NK-92 (cell line): ENCODE measurements around the gene SLC35G2.
"Not testable (repeated sequence)": the region's sequence is repeated elsewhere in the genome, so short reads cannot be mapped to it uniquely, and the experiment has no call there.

Experiments
- DNase-seq: peaks from one replicate; lab custom pipeline; 2025; ENCODE audit not compliant: unreplicated experiment; lab: John Stamatoyannopoulos, UW

The SLC35G2 gene

DNA sequence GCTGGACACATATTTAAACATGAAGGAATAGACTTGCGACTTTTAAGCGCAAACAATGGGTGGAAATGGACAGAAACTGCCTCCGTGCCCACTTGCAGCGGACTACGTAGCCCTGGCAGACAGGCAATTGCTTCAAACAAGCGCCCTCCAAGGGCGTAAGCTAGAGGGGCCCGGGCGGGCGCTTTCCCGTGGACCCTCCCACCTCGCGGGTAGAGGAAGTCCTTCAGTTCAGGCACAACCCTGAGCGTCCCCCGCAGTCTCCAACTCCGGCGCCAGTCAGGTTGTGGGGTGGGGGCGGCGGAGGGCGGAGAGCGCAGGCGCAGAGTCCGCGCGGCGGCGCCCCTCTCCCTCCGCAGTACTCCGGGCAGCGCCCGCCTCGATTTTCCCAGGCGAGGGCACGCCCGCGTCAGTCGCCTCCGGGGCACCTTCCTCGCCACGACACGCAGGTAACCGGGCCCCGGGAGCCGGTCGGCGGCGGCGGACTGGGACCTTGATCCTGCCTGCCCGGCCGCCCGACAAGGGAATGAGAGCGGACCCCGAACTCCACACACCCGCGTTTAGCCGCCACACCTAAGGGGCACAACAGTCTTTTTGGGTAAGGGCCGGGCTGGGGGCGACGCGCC lies at the start of gene SLC35G2:
SLC35G2 (plus strand) TSS at position 358 of the 623 bp plus-strand sequence. CDS start 35,335 bp downstream, outside the sequence.
- no peak for DNase-seq

DNA sequence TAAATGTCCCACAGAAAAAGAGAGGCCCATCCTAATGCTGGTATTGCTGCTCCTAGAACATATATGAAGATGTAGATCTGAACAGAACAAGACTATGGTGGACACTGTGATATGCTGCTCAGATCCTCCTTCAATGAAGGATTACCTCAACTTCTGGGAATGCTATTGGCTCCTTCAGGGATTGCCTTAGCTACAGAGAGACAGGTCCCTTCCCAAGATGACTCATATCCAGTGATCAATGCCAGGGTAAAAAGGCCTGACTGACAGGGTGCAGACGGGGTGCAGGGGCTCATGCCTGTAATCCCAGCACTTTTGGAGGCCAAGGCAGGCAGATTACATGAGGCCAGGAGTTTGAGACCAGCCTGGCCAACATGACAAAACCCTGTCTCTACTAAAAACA lies 46.2 kb upstream of the SLC35G2 start:
- DNase-seq = no peak

DNA sequence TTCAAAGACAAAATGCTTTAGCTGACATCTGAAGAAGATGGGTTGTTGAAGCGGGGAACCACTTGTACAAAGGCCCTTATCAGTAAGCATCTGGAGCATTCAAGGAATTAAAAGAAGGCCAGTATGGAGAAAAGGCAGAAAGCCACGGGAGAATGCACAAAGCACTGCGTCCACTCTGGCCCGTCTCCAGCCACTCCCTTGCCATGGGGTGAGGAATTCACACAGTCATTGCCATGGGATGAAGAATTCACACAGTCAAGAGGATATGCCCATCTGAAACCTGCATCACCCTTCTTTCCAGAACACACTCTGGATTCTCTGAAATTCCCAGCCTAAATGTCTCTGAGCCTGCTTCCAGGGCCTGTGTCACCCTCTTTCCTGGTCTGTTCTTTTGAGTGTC lies 40.1 kb upstream of the SLC35G2 start:
- DNase-seq = no peak

- DNase-seq = no peak
Observed at GRCh38 chr3:136780741-136781140, 38.2 kb upstream of the SLC35G2 start.

DNA sequence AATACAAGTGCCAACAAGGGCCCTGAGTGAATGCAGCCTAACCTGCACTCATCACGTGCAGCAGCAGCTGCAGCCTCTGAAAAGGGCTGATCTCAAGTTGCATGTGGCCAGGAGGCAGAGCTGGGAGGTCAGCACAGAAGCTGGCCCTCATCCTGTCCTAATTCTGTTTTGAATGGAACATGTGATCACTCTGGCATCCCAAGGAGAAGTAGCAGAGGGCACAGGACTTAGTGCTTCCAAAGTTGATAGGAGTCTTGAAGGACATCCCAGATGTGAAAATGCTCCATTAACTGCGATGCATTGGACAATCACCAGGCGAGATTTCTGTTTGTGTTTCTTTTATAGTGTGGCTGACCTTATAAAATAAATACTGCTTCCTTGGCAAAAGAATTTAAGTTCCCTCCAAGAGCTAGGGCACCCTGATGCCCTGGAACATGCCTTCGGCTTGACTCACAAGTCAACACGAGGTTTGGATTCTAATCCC lies 35.2 kb upstream of the SLC35G2 start:
- no peak for DNase-seq

DNA sequence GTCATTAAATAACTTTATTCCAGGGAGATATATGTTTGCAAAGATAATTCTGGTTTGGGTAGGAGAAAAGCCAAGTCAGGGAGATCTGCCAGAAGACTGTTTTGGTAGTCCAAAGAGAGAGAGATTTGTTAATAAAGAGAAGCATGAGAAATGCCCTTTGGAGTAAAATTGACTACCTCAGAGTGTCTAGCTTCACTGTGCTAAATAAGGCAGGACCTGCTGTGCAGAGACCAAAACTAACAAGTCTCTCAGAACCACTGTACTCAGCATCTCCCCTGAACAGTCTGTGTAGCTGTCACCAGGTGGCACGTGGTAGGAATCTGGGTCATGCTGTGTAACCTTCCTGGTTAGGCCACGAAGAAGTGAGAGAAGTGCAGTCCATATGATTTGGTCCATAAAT lies 31.6 kb upstream of the SLC35G2 start:
- no peak for DNase-seq

DNA sequence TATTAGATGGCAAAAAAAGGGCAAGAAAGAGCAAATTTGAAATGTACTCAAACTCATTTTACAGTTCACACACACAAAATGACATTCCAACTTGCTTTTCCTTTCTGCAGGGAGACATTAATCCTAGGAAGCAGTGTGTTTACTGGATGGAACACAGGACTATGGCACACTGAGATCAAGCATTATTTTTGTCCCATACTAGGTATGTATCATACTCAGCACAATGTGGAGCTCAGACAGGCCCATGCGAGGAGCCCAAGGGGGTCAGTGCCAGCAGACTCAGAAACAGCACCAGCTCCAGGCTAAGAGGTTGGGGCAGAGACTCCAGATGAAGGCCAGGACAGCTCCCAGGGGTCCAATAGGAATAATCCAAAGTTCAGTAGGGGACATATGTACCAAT lies 30.8 kb upstream of the SLC35G2 start:
- DNase-seq = no peak

DNA sequence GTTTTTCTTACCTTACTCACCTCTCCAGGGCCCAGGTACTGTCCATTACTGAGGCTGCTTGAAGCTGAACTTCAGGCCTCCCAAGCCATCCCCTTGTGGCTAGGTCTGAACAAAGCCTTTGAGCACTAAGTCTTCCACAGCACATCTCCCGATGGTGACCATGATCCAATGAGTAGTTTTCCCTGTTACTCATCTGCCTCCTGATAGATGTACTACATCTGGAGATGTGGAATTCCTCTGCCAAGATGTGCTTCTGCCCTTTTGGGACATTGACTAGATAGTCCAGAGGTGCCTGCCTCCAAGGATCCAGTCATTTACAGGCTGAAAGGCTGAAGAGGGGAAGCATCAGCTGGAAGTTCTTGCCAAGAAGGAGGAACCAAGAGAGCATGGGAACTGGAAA lies 28.9 kb upstream of the SLC35G2 start:
- DNase-seq = no peak

GRCh38 chr3:136790786-136791185 lies 28.1 kb upstream of the SLC35G2 start:
- no peak for DNase-seq

- DNase-seq = no peak
Observed at GRCh38 chr3:136792556-136793330, 26.2 kb upstream of the SLC35G2 start.

DNA sequence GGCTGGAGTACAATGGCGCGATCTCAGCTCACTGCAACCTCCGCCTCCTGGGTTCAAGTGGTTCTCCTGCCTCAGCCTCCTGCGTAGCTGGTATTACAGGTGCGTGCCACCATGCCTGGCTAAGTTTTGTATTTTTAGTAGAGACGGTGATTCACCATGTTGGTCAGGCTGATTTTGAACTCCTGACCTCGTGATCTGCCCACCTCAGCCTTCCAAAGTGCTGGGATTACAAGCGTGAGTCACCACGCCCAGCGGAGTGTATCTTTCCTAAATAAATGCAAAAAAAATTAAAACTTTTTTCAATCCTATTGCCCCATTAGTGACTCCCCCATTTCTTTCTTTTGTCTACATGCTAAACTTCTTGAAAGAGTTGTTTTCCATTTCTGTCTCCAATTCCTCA lies 17.8 kb upstream of the SLC35G2 start:
- DNase-seq = not testable (repeated sequence)

GRCh38 chr3:136802481-136802996 lies 16.4 kb upstream of the SLC35G2 start:
- no peak for DNase-seq

DNA sequence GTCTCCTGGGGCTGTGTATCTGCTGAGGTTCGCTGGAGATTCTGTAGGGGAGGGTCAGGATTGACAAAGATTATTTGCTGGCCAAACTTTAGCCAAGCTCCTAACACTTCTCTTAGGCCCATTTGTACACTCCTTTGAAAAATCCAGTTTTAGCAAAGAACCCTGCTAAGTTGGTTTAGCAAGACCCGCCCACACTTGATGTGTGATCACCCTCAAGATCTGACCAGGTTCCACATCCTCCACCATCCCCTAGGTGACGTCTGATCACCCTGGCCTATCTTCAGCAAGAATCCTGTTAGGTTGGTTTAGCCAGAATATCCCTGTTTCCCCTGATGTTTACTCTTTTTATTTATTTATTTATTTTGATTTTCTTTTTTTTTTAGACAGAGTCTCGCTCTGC lies 14.8 kb upstream of the SLC35G2 start:
- no peak for DNase-seq

GRCh38 chr3:136804813-136805212 lies 14.1 kb upstream of the SLC35G2 start:
- no peak for DNase-seq

DNA sequence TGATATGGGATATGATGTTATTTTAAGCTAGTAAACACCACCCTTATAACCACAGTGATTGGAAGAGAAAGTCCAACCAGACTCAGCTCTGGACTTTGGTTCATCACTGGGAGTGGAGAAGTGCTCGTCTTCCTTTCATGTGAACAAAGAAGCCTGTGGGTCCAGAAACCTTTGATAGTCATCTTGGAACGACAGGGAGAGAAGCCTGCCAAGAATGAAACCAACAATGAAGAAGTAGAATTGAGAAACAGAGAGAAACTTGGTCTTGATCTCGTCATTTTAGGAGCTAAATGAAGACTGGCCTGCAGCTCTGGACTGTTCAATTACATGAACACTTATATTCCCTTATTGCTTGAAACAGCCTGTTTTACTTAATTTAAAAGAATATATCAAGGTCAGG lies 13.1 kb upstream of the SLC35G2 start:
- DNase-seq = no peak

DNA sequence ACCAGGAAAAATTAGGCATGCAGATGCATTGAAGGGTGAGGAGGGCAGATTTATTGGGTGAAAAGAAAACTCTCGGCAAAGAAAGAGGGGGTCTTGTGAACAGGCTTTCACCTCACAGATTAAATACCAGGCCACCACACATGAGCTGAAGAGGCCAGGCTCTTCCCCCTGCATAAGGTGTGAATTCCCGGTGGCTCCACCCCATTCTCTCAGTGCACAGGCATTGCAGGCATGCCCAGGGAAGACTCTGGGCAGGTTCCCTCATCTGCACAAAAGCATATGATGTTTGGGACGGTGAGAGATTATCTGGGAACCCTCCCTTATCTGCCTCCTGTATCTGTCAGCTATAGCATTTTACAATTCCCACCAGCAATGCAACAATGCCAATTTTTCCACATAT lies 7.2 kb upstream of the SLC35G2 start:
- no peak for DNase-seq

GRCh38 chr3:136817448-136817847 lies 1.5 kb upstream of the SLC35G2 start:
- DNase-seq = no peak

DNA sequence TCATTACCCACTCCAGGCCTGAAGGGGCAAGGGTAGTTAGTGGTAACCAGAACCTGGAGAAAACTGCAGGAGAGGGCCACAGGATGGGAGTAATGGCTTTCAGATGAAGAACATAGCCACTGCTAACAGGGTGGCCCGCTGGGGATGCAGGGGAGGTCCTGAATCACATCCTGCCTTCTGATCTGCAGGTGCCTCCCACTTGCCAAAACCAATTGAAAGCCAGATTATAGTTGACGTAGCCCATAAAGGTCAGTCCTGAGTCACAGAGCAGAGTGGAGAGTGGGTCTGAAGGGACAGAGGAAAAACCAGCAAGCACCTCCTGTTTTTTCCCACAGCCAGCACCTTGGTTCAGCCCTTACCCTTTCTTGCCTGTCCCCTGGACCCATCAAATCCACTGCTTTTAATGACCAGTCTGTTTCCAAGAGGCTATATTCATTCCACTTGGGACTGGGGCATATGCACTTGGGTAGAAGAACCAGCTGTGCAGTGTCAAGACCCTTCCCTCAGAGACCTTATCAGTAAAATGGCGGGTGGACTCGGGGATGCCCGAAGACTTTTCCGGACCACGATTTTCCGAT lies 646 bp upstream of the SLC35G2 start:
- no peak for DNase-seq

- DNase-seq = no peak
Observed at GRCh38 chr3:136819392-136819730, 435 bp downstream of the SLC35G2 start.

DNA sequence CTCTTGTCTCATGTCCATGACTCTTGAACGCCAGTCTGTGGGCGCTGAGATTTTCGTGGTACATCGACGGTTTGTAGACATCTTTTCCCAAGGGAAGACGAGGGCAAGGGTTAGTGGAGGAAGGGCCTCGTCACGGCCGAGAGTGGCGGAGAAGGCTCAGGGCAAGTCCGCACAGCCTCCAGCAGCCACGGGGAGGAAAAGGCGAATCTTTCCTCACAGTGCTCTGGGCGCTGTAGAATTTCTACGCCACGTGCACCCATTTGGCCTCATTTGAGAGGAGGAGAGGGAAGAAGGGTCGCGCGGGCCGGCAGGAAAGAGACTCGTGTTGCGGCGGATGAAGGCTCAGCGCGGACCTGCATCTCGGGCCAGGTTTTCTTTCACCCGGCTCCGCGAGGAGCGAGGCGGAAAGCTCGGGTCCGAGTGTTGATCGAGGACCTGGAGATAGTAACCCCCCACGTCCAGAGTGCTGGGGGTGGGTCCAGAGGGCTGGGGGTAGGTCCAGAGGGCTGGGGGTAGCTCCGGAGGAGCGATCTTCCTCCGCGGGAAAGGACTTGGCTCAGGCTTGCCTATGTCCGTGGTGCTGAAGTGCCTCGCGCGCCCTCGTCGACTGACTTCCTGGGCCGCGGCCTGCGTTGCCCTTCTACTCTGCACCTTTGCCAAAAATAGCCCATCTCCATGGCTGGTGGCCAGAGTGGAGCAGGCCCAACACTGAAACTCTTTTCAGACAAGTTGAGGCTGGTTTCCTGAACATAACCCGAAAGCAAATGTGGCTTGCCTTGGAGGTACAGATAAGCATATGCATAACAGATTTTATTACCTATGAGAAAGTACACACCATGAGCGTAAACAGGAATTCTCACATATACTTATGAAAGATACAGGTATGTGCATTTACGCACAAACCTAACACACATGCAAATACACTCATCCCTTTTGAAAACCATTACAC lies 1.1 kb downstream of the SLC35G2 start:
- DNase-seq = no peak

GRCh38 chr3:136831461-136831860 lies 12.5 kb downstream of the SLC35G2 start:
- no peak for DNase-seq
